WTC11 (cell line): ENCODE results near the gene USB1.

Source experiments
- CREM ChIP-seq: sonication (generic); formaldehyde crosslinking; IDR thresholded peaks from 2 replicates; pipeline ENCODE4 v1.8.1; 2022; ENCODE audit warnings: mild to moderate bottlenecking, missing genetic modification reagents, moderate library complexity
- ELF4 ChIP-seq: sonication (generic); formaldehyde crosslinking; IDR thresholded peaks from 2 replicates; pipeline ENCODE4 v1.8.1; 2022; ENCODE audit warnings: low read depth, mild to moderate bottlenecking, moderate library complexity, missing genetic modification reagents
- SP1 ChIP-seq: sonication (generic); formaldehyde crosslinking; conservative IDR thresholded peaks from 2 replicates; pipeline ENCODE4 v1.8.1; 2022; ENCODE audit warnings: missing genetic modification reagents
- ZBTB21 ChIP-seq: sonication (generic); formaldehyde crosslinking; IDR thresholded peaks from 2 replicates; pipeline ENCODE4 v1.8.1; 2023; ENCODE audit warnings: mild to moderate bottlenecking, missing genetic modification reagents, borderline replicate concordance
- ZNF416 ChIP-seq: fragments of 250-450 bp; sonication (Bioruptor Pico); IDR thresholded peaks from 2 replicates; pipeline ENCODE4 v1.9.0; 2021; ENCODE audit warnings: mild to moderate bottlenecking, inconsistent platforms
- TF ChIP-seq, protein P1 (sequence below): fragments of 200-600 bp; IDR thresholded peaks from 2 replicates; pipeline ENCODE4 v1.8.0; 2022; ENCODE audit warnings: antibody characterized with exemption
- TF ChIP-seq, protein P2 (sequence below): sonication (generic); formaldehyde crosslinking; IDR thresholded peaks from 2 replicates; pipeline ENCODE4 v1.8.1; 2022; ENCODE audit warnings: mild to moderate bottlenecking, missing genetic modification reagents, moderate library complexity, borderline replicate concordance
- TF ChIP-seq, protein P3 (sequence below): sonication (generic); formaldehyde crosslinking; IDR thresholded peaks from 2 replicates; pipeline ENCODE4 v1.8.0; 2022; ENCODE audit warnings: mild to moderate bottlenecking, missing genetic modification reagents
- TF ChIP-seq, protein P4 (sequence below): sonication (generic); formaldehyde crosslinking; IDR thresholded peaks from 2 replicates; pipeline ENCODE4 v1.8.0; 2023; ENCODE audit warnings: missing genetic modification reagents, mild to moderate bottlenecking, borderline replicate concordance
- TF ChIP-seq, protein P5 (sequence below): sonication (generic); formaldehyde crosslinking; IDR thresholded peaks from 2 replicates; pipeline ENCODE4 v1.8.1; 2023; ENCODE audit warnings: mild to moderate bottlenecking, missing genetic modification reagents, moderate library complexity

DNA sequence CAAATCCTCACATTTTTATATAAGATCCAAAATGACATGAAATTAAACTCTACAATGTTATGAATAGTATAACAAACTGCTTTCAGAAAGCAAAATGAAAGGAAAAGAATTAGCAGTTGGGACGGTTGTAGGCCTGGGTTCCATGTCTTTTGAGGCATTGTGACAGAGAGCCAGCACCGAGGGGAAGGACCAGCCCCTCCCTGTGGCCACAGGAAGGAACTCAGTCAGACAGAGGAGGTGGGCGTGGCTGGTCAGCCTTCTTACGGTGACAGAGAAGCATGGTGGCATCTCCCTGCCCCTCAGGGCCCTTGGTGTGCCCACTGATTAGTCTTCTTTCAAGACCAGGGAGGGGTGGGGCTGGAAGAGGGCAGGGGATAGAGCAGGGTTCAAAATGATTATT lies 6.4 kb upstream of the USB1 start:
- TF ChIP-seq, protein P1, sequence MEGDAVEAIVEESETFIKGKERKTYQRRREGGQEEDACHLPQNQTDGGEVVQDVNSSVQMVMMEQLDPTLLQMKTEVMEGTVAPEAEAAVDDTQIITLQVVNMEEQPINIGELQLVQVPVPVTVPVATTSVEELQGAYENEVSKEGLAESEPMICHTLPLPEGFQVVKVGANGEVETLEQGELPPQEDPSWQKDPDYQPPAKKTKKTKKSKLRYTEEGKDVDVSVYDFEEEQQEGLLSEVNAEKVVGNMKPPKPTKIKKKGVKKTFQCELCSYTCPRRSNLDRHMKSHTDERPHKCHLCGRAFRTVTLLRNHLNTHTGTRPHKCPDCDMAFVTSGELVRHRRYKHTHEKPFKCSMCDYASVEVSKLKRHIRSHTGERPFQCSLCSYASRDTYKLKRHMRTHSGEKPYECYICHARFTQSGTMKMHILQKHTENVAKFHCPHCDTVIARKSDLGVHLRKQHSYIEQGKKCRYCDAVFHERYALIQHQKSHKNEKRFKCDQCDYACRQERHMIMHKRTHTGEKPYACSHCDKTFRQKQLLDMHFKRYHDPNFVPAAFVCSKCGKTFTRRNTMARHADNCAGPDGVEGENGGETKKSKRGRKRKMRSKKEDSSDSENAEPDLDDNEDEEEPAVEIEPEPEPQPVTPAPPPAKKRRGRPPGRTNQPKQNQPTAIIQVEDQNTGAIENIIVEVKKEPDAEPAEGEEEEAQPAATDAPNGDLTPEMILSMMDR = no peak
- TF ChIP-seq, protein P2, sequence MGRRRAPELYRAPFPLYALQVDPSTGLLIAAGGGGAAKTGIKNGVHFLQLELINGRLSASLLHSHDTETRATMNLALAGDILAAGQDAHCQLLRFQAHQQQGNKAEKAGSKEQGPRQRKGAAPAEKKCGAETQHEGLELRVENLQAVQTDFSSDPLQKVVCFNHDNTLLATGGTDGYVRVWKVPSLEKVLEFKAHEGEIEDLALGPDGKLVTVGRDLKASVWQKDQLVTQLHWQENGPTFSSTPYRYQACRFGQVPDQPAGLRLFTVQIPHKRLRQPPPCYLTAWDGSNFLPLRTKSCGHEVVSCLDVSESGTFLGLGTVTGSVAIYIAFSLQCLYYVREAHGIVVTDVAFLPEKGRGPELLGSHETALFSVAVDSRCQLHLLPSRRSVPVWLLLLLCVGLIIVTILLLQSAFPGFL (CRISPR knock-in tag) = no peak
- TF ChIP-seq, protein P3, sequence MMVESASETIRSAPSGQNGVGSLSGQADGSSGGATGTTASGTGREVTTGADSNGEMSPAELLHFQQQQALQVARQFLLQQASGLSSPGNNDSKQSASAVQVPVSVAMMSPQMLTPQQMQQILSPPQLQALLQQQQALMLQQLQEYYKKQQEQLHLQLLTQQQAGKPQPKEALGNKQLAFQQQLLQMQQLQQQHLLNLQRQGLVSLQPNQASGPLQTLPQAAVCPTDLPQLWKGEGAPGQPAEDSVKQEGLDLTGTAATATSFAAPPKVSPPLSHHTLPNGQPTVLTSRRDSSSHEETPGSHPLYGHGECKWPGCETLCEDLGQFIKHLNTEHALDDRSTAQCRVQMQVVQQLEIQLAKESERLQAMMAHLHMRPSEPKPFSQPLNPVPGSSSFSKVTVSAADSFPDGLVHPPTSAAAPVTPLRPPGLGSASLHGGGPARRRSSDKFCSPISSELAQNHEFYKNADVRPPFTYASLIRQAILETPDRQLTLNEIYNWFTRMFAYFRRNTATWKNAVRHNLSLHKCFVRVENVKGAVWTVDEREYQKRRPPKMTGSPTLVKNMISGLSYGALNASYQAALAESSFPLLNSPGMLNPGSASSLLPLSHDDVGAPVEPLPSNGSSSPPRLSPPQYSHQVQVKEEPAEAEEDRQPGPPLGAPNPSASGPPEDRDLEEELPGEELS (CRISPR knock-in tag) = no peak
- no peak for TF ChIP-seq ZNF416 (CRISPR knock-in tag)
- TF ChIP-seq ELF4 (CRISPR knock-in tag) = no peak
- no peak for TF ChIP-seq ZBTB21
- TF ChIP-seq CREM (CRISPR knock-in tag) = no peak
- TF ChIP-seq, protein P4, sequence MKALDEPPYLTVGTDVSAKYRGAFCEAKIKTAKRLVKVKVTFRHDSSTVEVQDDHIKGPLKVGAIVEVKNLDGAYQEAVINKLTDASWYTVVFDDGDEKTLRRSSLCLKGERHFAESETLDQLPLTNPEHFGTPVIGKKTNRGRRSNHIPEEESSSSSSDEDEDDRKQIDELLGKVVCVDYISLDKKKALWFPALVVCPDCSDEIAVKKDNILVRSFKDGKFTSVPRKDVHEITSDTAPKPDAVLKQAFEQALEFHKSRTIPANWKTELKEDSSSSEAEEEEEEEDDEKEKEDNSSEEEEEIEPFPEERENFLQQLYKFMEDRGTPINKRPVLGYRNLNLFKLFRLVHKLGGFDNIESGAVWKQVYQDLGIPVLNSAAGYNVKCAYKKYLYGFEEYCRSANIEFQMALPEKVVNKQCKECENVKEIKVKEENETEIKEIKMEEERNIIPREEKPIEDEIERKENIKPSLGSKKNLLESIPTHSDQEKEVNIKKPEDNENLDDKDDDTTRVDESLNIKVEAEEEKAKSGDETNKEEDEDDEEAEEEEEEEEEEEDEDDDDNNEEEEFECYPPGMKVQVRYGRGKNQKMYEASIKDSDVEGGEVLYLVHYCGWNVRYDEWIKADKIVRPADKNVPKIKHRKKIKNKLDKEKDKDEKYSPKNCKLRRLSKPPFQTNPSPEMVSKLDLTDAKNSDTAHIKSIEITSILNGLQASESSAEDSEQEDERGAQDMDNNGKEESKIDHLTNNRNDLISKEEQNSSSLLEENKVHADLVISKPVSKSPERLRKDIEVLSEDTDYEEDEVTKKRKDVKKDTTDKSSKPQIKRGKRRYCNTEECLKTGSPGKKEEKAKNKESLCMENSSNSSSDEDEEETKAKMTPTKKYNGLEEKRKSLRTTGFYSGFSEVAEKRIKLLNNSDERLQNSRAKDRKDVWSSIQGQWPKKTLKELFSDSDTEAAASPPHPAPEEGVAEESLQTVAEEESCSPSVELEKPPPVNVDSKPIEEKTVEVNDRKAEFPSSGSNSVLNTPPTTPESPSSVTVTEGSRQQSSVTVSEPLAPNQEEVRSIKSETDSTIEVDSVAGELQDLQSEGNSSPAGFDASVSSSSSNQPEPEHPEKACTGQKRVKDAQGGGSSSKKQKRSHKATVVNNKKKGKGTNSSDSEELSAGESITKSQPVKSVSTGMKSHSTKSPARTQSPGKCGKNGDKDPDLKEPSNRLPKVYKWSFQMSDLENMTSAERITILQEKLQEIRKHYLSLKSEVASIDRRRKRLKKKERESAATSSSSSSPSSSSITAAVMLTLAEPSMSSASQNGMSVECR (CRISPR knock-in tag) = no peak
- TF ChIP-seq, protein P5, sequence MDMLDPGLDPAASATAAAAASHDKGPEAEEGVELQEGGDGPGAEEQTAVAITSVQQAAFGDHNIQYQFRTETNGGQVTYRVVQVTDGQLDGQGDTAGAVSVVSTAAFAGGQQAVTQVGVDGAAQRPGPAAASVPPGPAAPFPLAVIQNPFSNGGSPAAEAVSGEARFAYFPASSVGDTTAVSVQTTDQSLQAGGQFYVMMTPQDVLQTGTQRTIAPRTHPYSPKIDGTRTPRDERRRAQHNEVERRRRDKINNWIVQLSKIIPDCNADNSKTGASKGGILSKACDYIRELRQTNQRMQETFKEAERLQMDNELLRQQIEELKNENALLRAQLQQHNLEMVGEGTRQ = no peak
- TF ChIP-seq SP1 = no peak
